ENCODE results near the gene CHAT.

- no peak for TF ChIP-seq ZNF530 (CRISPR knock-in tag; IDR thresholded peaks at IDR 0.05; ENCODE audit: low read depth)
- no peak for TF ChIP-seq SUZ12 (IDR thresholded peaks at IDR 0.05; ENCODE audit: low read depth, low read length)
- no peak for TF ChIP-seq PCBP1 (IDR thresholded peaks at IDR 0.05; ENCODE audit: borderline replicate concordance, low read depth, low read length)
- TF ChIP-seq YY1 (IDR thresholded peaks at IDR 0.05; ENCODE audit: insufficient read depth, insufficient replicate concordance, low read depth, low read length): no peak
- no peak for TF ChIP-seq KLF16 (CRISPR knock-in tag; IDR thresholded peaks at IDR 0.05)
- no peak for TF ChIP-seq GABPB1 (CRISPR knock-in tag; IDR thresholded peaks at IDR 0.05)
- no peak for TF ChIP-seq GMEB1 (CRISPR knock-in tag; IDR thresholded peaks at IDR 0.05; ENCODE audit: borderline replicate concordance)
- TF ChIP-seq POLR2A (IDR thresholded peaks at IDR 0.05; ENCODE audit: insufficient read depth in 1 of 2, low read depth in 2 of 2, low read length in 2 of 2): no peak
- no peak for TF ChIP-seq ZNF138 (CRISPR knock-in tag; IDR thresholded peaks at IDR 0.05; ENCODE audit: low read depth)
- TF ChIP-seq ZBTB26 (CRISPR knock-in tag; IDR thresholded peaks at IDR 0.05; ENCODE audit: borderline replicate concordance): no peak
- no peak for TF ChIP-seq HDAC2 (CRISPR knock-in tag; IDR thresholded peaks at IDR 0.05)
- TF ChIP-seq TAF1 (CRISPR knock-in tag; IDR thresholded peaks at IDR 0.05): no peak
- TF ChIP-seq FOSL2 (CRISPR knock-in tag; IDR thresholded peaks at IDR 0.05): no peak
- TF ChIP-seq FOXM1 (CRISPR knock-in tag; IDR thresholded peaks at IDR 0.05): no peak
Observed at GRCh38 chr10:49595003-49595712, 18.7 kb upstream of the CHAT start.

Measured in HepG2 (cell line).